Activated naive CD8-positive, alpha-beta T cell treated with anti-CD3 and anti-CD28 coated beads for 36 hours (primary cell): ENCODE measurements around the gene PHF8. TPM values are rescaled to one million over a fixed set of nuclear protein-coding genes. Genes with fewer than 3 reads are reported as not detected.

Source experiments
- DNase-seq: peaks from one replicate; pipeline ENCODE4 v3.0.0; 2021
- H3K27ac Mint-ChIP-seq: one replicate; pipeline ENCODE4 v1.8.0; 2022; ENCODE audit warnings: mild to moderate bottlenecking, moderate library complexity, mixed read lengths
- H3K27me3 Mint-ChIP-seq: one replicate; pipeline ENCODE4 v1.8.0; 2022; ENCODE audit warnings: mild to moderate bottlenecking, mixed read lengths
- H3K36me3 Mint-ChIP-seq: one replicate; pipeline ENCODE4 v1.8.0; 2021; ENCODE audit warnings: mild to moderate bottlenecking, mixed read lengths
- H3K4me1 Mint-ChIP-seq: one replicate; pipeline ENCODE4 v1.8.0; 2021; ENCODE audit warnings: mixed read lengths
- H3K4me3 Mint-ChIP-seq: one replicate; pipeline ENCODE4 v1.8.0; 2022; ENCODE audit warnings: mild to moderate bottlenecking, moderate library complexity, mixed read lengths
- H3K9me3 Mint-ChIP-seq: one replicate; pipeline ENCODE4 v1.8.0; 2022; ENCODE audit warnings: mixed read lengths
- total RNA-seq, 2 experiments: library from RNA; stranded (reverse); gene quantifications; one replicate each; pipeline ENCODE4 v1.2.3, GENCODE V29; 2021

PHF8 gene
- total RNA-seq, 2 experiments from 2014 or later, result 38.7 to 41.7 TPM

DNA sequence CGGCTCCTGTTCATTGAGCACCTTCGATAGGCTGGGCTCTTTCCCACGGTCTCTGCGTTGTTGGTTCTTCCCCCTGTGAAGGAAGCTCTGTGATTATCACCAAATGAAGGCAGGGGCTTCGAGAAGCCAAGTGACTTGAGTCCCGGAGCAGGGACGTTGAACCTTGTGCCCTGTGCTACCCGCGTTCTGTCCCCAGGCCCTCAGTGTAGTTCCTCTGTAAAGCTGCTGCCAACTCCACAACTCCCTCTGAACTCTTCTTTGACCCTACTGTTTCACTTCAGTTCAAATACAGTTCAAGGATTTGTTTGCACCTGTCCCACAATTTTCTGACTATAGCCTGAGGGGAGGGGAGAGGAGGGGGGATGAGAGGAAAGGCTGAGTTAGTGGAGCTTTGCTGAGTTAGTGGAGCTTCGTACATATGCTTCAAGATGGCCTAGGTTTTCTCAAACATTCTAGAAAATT is 635 bp upstream of the PHF8 start:
- no peaks in the 10 kb centered on the region for H3K27me3 Mint-ChIP-seq
- H3K4me1 Mint-ChIP-seq, result peaks cover 6% of the 10 kb centered on the region
- H3K27ac Mint-ChIP-seq, result peak overlapping the region; percentile 91
- no peaks in the 10 kb centered on the region for H3K9me3 Mint-ChIP-seq
- H3K36me3 Mint-ChIP-seq, result peaks cover 6% of the 10 kb centered on the region
- no peak for DNase-seq
- H3K4me3 Mint-ChIP-seq, result peak overlapping the region; percentile 96

DNA sequence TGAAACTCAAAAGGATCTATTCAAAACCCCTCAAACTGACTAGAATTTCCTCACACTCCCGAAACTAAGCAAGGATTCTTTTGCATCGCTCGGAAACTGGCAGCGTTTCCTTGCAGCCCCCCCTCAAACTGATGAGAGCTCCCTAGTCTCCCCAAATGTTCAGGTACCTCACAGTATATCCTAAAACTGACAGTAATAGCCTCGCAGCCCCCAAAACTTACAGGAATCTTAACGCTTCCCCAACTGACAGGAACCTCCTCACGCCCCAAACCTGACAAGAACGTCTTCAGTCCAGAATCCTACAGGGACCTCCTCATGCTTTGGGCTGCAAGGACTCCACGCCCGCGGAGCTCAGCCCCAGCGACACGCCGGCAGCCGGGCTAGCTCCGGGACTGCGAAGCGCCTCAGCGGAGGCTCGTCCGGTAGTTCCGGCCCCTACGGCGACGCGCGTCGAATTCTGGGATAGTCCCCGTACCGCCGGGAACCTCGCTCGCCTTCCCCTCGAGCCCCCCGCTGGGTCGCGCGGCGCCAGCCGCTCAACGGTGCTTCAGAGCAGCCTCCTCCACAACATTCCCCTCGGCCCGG is 640 bp downstream of the PHF8 start:
- Mint-ChIP-seq H3K27me3 (no peaks in the 10 kb centered on the region), H3K36me3 (peaks cover 6% of the 10 kb centered on the region), H3K27ac (peak overlapping the region; percentile 96), H3K9me3 (no peaks in the 10 kb centered on the region), H3K4me1 (peaks cover 6% of the 10 kb centered on the region), H3K4me3 (peak overlapping the region; percentile 96)
- peak; percentile 30 for DNase-seq

DNA sequence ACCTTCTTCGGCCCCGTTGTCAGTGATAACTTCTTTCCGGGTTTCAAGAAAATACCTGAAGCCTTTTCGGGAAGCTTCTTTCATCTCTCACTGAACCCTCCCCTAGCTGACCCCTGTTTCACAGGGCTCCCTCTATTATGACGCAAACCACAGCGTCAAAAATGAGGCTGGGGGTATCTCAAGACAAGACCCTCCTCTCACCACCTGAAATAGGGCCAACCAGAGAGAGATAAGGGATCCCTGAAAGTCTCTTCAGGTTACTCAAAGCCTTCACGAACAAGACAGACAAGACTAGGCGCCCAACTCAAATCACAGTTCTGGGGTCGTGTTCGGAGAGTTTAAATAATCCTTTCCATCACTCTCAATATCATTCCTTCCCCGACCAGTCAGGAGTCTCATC is 1.2 kb downstream of the PHF8 start:
- Mint-ChIP-seq H3K4me3 (peak overlapping the region; percentile 96), H3K36me3 (peaks cover 6% of the 10 kb centered on the region), H3K4me1 (peaks cover 6% of the 10 kb centered on the region), H3K27me3 (no peaks in the 10 kb centered on the region), H3K27ac (peak overlapping the region; percentile 96), H3K9me3 (no peaks in the 10 kb centered on the region)
- DNase-seq, result no peak

DNA sequence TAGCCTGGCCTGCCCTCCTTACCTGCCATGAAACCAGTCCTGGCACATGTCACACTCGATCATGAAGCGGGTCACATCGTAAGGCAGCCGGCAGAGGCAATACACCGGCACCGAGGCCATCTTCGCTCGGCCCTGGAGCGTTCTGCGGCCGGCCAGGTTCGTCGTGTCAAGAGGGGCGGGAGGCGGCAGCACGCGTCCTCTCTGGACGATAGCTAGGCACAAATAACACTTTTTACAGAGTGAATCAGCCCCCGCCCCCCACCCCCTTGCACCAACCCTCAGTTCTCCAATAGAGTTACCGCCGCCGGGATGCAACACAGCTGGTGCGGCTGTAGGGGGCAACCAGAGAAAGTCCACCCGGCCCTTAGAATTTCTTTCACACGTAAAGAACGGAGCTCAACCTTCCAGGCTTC is 1.7 kb downstream of the PHF8 start:
- H3K27me3 Mint-ChIP-seq, result no peaks in the 10 kb centered on the region
- peak overlapping the region; percentile 96 for H3K4me3 Mint-ChIP-seq
- H3K9me3 Mint-ChIP-seq, result no peaks in the 10 kb centered on the region
- peaks cover 6% of the 10 kb centered on the region for H3K4me1 Mint-ChIP-seq
- H3K27ac Mint-ChIP-seq, result peak overlapping the region; percentile 96
- DNase-seq, result peak; percentile 53
- peaks cover 6% of the 10 kb centered on the region for H3K36me3 Mint-ChIP-seq

DNA sequence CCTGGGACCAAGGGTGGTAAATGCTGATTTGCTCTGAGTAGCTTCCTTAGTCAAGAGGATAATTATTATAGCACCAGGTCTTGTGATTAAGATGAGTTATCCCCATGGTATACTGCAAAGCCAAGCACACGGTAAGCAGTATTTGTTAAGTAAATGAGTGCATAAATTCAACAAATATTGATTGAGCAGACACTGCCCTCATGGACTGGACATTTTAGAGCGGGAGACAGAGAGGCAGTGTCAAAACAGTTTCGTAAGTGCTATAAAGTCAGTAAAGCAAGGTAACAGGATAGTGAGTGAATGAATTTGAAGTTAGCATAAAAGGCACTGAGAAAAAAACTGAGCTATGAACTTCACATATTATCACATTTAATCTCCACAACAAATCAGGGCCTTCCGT is 13.9 kb downstream of the PHF8 start:
- Mint-ChIP-seq H3K36me3 (peaks cover 27% of the 10 kb centered on the region), H3K9me3 (no peaks in the 10 kb centered on the region)

DNA sequence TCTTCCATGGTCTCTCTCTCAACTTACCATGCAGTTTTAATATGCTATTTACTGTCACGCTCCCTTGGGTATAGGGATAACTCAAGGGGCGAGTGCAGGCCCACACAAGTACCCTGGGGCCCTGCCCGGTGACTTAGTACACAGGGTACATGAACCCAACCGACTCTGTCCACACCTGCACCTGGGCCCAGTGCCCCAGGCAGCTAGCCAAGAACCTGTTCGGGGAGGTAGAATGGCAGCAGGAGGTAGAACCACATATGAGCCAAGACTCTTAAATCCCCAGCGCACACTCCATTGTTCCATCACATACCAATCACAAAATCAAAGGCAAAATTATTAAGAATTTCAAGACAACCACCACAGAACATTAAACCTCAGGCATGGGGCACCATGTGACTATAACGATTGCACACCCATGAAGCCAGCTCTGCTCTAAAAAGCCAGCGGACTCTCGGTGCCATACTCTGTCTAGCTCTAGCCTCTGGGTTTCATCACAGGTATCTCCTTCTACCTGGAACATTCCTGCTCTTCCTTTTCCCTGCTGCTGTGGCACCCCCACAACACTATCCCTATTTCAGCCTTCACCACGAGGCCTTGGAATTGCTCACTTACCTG is 14.6 kb downstream of the PHF8 start:
- Mint-ChIP-seq H3K27me3 (no peaks in the 10 kb centered on the region), H3K9me3 (no peaks in the 10 kb centered on the region), H3K27ac (no peak overlapping the region), H3K36me3 (peaks cover 27% of the 10 kb centered on the region), H3K4me1 (no peaks in the 10 kb centered on the region), H3K4me3 (no peak overlapping the region)
- DNase-seq, result no peak

More for the DNA sequence above, 13.9 kb downstream of the PHF8 start:
- H3K4me3 Mint-ChIP-seq, result no peak overlapping the region
- no peaks in the 10 kb centered on the region for H3K4me1 Mint-ChIP-seq
- no peaks in the 10 kb centered on the region for H3K27me3 Mint-ChIP-seq
- no peak overlapping the region for H3K27ac Mint-ChIP-seq
- no peak for DNase-seq

DNA sequence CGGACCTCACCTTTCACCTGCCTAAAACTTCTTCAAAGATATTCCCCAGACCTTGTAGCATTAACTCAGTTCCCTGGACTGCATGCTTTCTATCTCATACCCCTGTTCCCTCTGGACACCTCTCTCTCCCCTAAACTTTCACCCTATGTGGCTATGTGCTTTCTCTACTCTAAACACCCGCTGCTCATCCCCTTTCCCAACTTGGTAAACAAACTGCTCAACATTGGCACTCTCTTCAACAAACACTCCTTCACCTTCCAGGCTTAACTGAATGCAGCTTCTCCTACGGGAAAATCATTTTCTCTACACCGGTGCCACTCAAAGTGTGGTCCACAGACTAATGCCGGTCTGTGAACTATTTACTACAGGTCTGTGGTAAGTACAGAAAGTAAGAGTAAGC is 19.9 kb downstream of the PHF8 start:
- no peaks in the 10 kb centered on the region for H3K27me3 Mint-ChIP-seq

DNA sequence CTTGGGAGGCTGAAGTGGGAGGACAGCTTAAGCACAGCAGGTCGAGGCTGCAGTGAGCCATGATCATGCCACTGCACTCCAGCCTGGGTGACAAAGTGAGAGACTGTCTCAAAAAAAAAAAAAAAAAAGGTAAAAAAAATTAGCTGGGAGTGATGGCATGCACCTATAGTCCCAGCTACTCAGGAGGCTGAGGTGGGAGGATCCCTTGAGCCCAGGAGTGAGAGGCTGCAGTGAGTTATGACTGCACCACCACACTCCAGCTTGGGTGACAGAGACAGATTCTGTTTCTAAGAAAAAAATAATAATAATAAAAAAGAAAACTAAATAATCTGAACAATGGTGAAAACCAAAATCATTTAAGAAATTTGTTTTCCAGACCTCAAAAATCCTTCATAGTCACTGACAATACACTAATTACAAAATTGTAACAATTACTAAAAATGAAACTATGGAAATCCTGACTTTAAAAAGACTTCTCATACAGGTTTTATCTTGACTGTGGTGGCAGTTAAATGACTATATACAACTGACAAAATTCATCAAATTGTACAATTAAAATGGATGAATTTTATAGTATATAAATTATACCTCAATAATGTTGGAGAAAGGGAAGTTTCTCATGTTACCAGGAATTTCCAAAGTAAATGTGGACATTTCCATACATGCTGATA is 31.3 kb downstream of the PHF8 start:
- H3K36me3 Mint-ChIP-seq, result peaks cover 21% of the 10 kb centered on the region
- H3K9me3 Mint-ChIP-seq, result no peaks in the 10 kb centered on the region
- no peak for DNase-seq
- H3K4me3 Mint-ChIP-seq, result no peak overlapping the region
- no peaks in the 10 kb centered on the region for H3K27me3 Mint-ChIP-seq
- peaks cover 2% of the 10 kb centered on the region for H3K4me1 Mint-ChIP-seq
- no peak overlapping the region for H3K27ac Mint-ChIP-seq

More for the DNA sequence above, 19.9 kb downstream of the PHF8 start:
- Mint-ChIP-seq H3K9me3 (no peaks in the 10 kb centered on the region), H3K4me3 (no peak overlapping the region), H3K27ac (no peak overlapping the region), H3K4me1 (no peaks in the 10 kb centered on the region), H3K36me3 (peaks cover 16% of the 10 kb centered on the region)
- DNase-seq, result no peak

DNA sequence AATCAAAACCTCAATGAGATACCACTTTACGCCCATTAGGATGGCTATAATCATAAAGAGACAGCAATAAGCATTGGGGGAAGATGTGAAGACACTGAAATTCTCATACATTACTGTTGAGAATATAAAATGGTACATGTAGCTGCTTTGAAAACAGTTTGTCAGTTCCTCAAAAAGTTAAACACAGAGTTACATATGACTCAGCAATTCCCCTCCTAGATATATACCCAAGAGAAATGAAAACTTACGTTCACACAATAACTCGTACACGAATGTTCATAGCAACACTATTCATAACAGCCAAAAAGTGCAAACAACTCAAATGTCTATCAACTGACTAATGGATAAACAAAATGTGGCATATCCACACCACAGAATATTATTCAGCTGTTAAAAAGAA is 36.6 kb downstream of the PHF8 start:
- DNase-seq, result no peak
- no peaks in the 10 kb centered on the region for H3K4me1 Mint-ChIP-seq
- H3K36me3 Mint-ChIP-seq, result peaks cover 19% of the 10 kb centered on the region
- no peak overlapping the region for H3K27ac Mint-ChIP-seq
- H3K9me3 Mint-ChIP-seq, result no peaks in the 10 kb centered on the region
- no peak overlapping the region for H3K4me3 Mint-ChIP-seq
- no peaks in the 10 kb centered on the region for H3K27me3 Mint-ChIP-seq

DNA sequence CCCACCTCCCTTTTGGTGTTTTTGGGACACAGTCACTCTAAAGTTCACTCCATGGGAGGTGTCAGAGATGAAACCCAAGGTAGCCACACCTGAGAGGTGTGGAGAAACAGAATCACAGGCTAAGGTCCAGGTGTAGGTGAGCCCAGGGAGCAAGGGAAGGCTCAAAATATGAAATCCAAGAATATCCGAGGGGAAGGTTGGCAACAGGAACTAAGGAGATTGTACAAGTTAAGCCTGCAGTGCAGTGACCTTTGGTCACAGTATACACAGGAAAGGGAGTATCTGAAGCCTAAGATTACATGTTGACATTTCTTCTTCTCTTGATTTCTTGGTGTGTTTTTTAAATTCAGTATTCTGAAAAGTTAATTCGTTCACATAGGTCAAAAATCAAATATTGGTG is 46.5 kb downstream of the PHF8 start:
- H3K4me3 Mint-ChIP-seq, result no peak overlapping the region

DNA sequence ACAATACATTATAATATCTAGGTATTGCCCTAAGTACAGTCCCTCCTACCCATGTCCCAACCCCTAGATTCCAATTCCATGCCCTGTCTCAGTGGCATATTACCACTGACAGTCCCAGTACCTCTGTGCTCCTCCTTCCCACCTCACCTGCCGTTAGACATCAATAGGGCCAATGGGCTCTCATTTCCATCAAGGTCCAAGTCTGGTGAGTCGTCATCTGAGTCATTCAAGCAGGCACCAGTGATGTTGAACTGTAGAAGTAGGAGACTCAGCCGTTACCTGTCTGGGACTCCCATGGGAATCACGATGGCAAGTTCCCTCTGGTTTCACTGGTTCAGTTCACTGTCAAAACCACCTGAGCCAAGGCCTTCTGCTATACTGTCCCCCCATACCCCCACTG is 51.7 kb downstream of the PHF8 start:
- no peaks in the 10 kb centered on the region for H3K27me3 Mint-ChIP-seq
- DNase-seq, result no peak
- no peaks in the 10 kb centered on the region for H3K4me1 Mint-ChIP-seq
- H3K27ac Mint-ChIP-seq, result no peak overlapping the region
- peaks cover 11% of the 10 kb centered on the region for H3K36me3 Mint-ChIP-seq
- H3K4me3 Mint-ChIP-seq, result no peak overlapping the region
- H3K9me3 Mint-ChIP-seq, result no peaks in the 10 kb centered on the region

More for the DNA sequence above, 46.5 kb downstream of the PHF8 start:
- Mint-ChIP-seq H3K27ac (no peak overlapping the region), H3K27me3 (no peaks in the 10 kb centered on the region), H3K9me3 (no peaks in the 10 kb centered on the region), H3K4me1 (no peaks in the 10 kb centered on the region), H3K36me3 (peaks cover 15% of the 10 kb centered on the region)
- DNase-seq, result no peak

DNA sequence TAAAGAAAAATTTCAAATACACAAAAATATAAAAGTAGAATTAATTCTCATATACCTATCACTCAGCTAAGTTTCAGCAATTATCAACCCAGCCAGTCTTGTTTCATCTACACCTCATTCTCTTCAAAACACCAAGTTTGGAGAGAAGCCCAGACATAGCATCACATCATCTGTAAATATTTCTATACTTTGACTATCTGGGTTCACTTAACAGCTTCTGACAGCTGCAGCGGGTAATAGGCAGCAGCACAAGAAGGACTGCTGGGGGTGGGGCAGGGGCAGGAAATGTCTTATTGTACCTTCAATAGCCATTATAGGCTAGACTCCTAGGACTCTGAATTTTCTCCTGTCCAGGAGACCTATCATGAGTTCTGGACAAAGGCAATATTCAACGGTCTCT is 54.1 kb downstream of the PHF8 start:
- no peak for DNase-seq
- Mint-ChIP-seq H3K36me3 (peaks cover 11% of the 10 kb centered on the region), H3K9me3 (no peaks in the 10 kb centered on the region), H3K4me1 (no peaks in the 10 kb centered on the region), H3K4me3 (no peak overlapping the region), H3K27me3 (no peaks in the 10 kb centered on the region), H3K27ac (no peak overlapping the region)

DNA sequence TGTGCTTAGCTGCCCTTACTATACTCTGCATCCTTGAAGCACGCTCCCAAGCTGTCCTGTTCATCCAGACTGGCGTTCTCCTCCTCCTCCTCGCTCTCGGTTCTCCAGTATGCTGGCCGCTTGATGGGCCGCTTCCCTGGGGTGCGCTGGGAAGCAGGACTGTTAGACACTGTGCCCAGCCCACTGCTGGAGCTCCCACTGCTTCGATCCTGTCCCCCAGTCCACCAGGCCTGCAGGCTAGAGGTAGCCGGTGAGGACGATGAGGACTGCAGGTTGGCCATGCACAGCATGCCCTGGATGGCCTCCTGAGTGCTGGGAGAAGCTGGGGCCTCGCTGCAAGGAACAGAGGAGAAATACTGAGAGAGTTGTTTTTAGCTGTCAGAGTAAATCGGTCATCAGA is 59.4 kb downstream of the PHF8 start:
- H3K4me1 Mint-ChIP-seq, result no peaks in the 10 kb centered on the region
- H3K4me3 Mint-ChIP-seq, result no peak overlapping the region
- H3K27ac Mint-ChIP-seq, result no peak overlapping the region
- DNase-seq, result no peak
- H3K9me3 Mint-ChIP-seq, result no peaks in the 10 kb centered on the region
- no peaks in the 10 kb centered on the region for H3K27me3 Mint-ChIP-seq
- peaks cover 16% of the 10 kb centered on the region for H3K36me3 Mint-ChIP-seq

DNA sequence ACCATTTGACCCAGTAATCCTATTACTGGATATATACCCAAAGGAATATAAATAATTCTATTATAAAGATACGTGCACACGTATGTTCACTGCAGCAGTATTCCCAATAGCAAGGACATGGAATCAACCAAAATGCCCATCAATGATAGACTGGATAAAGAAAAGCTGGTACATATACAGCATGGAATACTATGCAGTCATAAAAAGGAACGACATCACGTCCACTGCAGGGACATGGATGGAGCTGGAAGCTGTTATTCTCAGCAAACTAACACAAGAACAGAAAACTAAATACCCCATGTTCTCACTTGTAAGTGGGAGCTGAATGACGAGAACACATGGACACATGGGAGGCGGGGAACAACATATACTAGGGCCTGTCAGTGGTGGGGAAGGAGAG is 69.7 kb downstream of the PHF8 start:
- Mint-ChIP-seq H3K4me1 (no peaks in the 10 kb centered on the region), H3K27me3 (no peaks in the 10 kb centered on the region), H3K9me3 (peaks cover 9% of the 10 kb centered on the region), H3K36me3 (peaks cover 48% of the 10 kb centered on the region), H3K4me3 (no peak overlapping the region), H3K27ac (no peak overlapping the region)
- no peak for DNase-seq

DNA sequence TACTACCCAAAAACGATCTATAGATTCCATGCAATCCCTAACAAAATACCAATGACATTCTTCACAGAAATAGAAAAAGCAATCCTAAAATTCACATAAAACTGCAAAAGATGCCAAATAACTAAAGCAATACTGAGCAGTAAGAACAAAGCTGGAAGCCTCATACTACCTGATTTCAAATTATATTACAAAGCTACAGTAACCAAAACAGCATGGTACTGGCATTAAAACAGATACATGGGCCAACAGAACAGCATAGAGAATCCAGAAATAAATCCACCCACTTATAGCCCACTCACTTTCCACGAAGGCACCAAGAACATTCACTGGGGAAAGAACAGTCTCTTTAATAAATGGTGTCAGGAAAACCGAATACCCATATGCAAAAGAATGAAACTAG is 74.7 kb downstream of the PHF8 start:
- Mint-ChIP-seq H3K9me3 (peaks cover 7% of the 10 kb centered on the region), H3K4me3 (no peak overlapping the region), H3K27ac (no peak overlapping the region), H3K27me3 (no peaks in the 10 kb centered on the region), H3K36me3 (peaks cover 57% of the 10 kb centered on the region), H3K4me1 (peaks cover 1% of the 10 kb centered on the region)
- DNase-seq, result no peak
